ENCODE results near the gene NR2F2. TPM values are rescaled to one million over a fixed set of nuclear protein-coding genes. Genes with fewer than 3 reads are reported as not detected.

Gene NR2F2
- total RNA-seq, 1 donor = 14.5 TPM

DNA sequence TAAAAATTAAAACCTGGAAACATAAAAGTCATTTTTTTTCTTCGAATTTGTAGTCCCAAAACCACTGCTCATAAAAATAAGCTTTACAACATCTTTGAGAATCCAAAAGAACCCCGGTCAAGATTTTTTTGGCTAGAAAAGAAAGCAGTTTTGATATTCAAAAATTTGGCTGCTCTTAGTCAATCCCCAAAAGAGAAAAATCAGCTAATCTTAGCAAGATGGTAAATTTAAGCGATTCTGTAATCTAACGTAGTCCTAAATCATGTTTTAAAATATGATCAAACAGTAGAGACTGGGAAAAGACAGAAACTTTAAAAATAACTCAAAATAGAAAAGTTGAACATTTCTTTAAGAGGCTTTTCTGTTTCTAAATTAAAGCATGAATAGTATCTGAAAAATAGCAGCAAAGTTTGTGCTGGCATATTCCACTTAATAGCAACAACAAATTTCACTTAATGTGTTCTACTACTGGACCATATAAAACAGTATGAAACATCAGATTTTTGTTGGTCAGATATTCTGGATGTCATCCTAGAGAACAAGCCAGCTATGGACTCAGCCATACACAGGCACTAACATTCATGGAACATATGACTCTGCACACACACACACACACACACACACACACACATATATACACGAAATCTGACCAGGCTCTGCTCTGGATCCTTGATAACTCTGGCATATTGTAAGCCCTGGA is 19.1 kb upstream of the NR2F2 start:
- TF ChIP-seq, protein P1, sequence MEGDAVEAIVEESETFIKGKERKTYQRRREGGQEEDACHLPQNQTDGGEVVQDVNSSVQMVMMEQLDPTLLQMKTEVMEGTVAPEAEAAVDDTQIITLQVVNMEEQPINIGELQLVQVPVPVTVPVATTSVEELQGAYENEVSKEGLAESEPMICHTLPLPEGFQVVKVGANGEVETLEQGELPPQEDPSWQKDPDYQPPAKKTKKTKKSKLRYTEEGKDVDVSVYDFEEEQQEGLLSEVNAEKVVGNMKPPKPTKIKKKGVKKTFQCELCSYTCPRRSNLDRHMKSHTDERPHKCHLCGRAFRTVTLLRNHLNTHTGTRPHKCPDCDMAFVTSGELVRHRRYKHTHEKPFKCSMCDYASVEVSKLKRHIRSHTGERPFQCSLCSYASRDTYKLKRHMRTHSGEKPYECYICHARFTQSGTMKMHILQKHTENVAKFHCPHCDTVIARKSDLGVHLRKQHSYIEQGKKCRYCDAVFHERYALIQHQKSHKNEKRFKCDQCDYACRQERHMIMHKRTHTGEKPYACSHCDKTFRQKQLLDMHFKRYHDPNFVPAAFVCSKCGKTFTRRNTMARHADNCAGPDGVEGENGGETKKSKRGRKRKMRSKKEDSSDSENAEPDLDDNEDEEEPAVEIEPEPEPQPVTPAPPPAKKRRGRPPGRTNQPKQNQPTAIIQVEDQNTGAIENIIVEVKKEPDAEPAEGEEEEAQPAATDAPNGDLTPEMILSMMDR (IDR thresholded peaks at IDR 0.05; ENCODE audit: extremely low read depth, low read depth, low read length) = no peak
- no peaks in the 10 kb centered on the region for H4K20me1 ChIP-seq (ENCODE audit: insufficient read depth, low read length)
- no peak overlapping the region for H3K4me2 ChIP-seq (ENCODE audit: insufficient read depth, low read length)
- no peaks in the 10 kb centered on the region for H3K79me2 ChIP-seq (ENCODE audit: insufficient read depth, low read length)
- no peaks in the 10 kb centered on the region for H3K36me3 ChIP-seq (ENCODE audit: insufficient read depth, low read length)
- H3K27ac ChIP-seq (ENCODE audit: low read depth, low read length) = no peak overlapping the region
- no peaks in the 10 kb centered on the region for H3K27me3 ChIP-seq (ENCODE audit: insufficient read depth, low read length)
- no peaks in the 10 kb centered on the region for H3K9me3 ChIP-seq (ENCODE audit: low read depth, low read length)
- no peak for DNase-seq (ENCODE audit: insufficient read length, low spot score, missing footprints)
- peaks cover 14% of the 10 kb centered on the region for H3K4me1 ChIP-seq (ENCODE audit: insufficient read depth, low read length)
- no peak overlapping the region for H3K4me3 ChIP-seq (ENCODE audit: insufficient read depth, low read length)
- no peak overlapping the region for H2AFZ ChIP-seq (ENCODE audit: low read length)

DNA sequence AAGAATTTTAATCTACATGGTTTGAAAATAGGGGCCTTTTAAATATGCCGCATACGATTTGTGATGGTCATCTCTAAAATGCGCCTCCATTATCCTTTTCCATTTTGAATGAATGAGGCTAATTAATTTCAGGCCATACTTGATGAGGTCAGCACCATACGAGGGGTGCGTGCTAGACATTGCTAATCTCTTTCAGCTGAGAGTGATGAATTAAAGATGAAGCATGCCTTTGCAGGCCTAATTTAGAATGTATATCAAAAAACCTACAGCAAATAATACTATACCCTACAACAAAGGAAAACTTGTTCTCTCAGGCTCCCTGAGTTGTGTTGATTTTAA is 18.6 kb upstream of the NR2F2 start:
- Histone ChIP-seq H3K27me3 (ENCODE audit: insufficient read depth, low read length) (no peaks in the 10 kb centered on the region), H3K4me1 (ENCODE audit: insufficient read depth, low read length) (peaks cover 14% of the 10 kb centered on the region), H4K20me1 (ENCODE audit: insufficient read depth, low read length) (no peaks in the 10 kb centered on the region), H3K4me2 (ENCODE audit: insufficient read depth, low read length) (no peak overlapping the region), H3K79me2 (ENCODE audit: insufficient read depth, low read length) (no peaks in the 10 kb centered on the region), H3K27ac (ENCODE audit: low read depth, low read length) (no peak overlapping the region), H3K4me3 (ENCODE audit: insufficient read depth, low read length) (no peak overlapping the region), H2AFZ (ENCODE audit: low read length) (no peak overlapping the region), H3K9me3 (ENCODE audit: low read depth, low read length) (no peaks in the 10 kb centered on the region), H3K36me3 (ENCODE audit: insufficient read depth, low read length) (no peaks in the 10 kb centered on the region)
- no peak for DNase-seq (ENCODE audit: insufficient read length, low spot score, missing footprints)
- TF ChIP-seq, protein P1 (IDR thresholded peaks at IDR 0.05; ENCODE audit: extremely low read depth, low read depth, low read length) = no peak

DNA sequence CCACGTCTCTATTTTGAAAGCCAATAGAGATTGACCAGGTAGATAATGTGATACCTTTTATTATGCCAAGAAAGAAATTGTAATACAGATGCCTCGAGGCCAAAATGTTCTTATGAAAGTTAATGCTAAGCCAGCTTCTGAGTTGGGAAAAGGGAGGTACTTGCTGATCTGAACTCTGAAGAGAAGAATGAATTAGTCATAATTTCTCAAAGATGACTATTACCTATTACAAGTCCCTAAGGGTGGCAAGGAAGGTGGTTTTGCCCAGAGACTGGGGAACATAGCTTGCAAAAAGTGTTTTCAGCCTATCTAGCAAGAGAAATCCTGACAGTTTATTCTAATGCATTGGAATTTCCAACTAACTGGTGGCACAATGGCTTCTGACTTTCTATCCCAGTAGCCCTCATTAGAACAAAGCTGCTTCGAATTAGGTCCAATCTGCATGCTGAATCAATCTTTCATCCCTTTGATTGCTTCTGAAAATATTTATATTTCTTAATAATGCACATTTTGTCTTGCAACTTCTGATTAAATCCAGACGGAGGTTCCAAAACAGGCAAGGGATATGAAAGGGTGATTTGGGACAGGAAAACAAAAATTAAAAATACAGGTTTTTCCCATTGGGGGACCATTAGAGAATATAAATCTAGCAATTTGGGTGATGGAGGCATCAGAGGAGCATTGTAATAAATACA is 17.7 kb upstream of the NR2F2 start:
- Histone ChIP-seq H3K4me2 (ENCODE audit: insufficient read depth, low read length) (no peak overlapping the region), H3K4me1 (ENCODE audit: insufficient read depth, low read length) (peaks cover 14% of the 10 kb centered on the region), H3K4me3 (ENCODE audit: insufficient read depth, low read length) (no peak overlapping the region), H3K27me3 (ENCODE audit: insufficient read depth, low read length) (no peaks in the 10 kb centered on the region), H3K36me3 (ENCODE audit: insufficient read depth, low read length) (no peaks in the 10 kb centered on the region), H3K79me2 (ENCODE audit: insufficient read depth, low read length) (no peaks in the 10 kb centered on the region), H3K27ac (ENCODE audit: low read depth, low read length) (no peak overlapping the region), H4K20me1 (ENCODE audit: insufficient read depth, low read length) (no peaks in the 10 kb centered on the region), H2AFZ (ENCODE audit: low read length) (no peak overlapping the region), H3K9me3 (ENCODE audit: low read depth, low read length) (no peaks in the 10 kb centered on the region)
- TF ChIP-seq, protein P1 (IDR thresholded peaks at IDR 0.05; ENCODE audit: extremely low read depth, low read depth, low read length) = no peak
- no peak for DNase-seq (ENCODE audit: insufficient read length, low spot score, missing footprints)

DNA sequence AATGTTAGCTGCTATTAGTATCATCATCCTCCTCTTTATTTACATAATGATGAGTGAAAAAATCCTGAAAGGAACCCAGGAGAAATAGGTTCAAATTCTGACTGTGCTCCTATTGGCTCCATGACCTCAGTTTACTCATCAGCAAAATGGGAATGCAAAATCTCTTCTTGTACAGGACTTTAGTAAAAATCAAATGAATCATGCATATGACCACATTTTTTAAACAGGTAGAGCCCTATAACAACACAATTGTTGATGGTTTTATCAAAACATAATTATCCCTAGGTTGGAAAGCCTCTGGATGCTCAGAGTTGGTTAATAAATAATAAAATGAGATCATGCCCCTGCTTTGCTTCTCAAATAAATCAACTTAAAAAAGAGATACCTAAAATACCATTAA is 16.0 kb upstream of the NR2F2 start:
- TF ChIP-seq, protein P1 (IDR thresholded peaks at IDR 0.05; ENCODE audit: extremely low read depth, low read depth, low read length) = no peak
- Histone ChIP-seq H3K79me2 (ENCODE audit: insufficient read depth, low read length) (no peaks in the 10 kb centered on the region), H3K36me3 (ENCODE audit: insufficient read depth, low read length) (no peaks in the 10 kb centered on the region), H3K27me3 (ENCODE audit: insufficient read depth, low read length) (no peaks in the 10 kb centered on the region), H3K4me1 (ENCODE audit: insufficient read depth, low read length) (peaks cover 14% of the 10 kb centered on the region), H3K9me3 (ENCODE audit: low read depth, low read length) (no peaks in the 10 kb centered on the region), H3K4me2 (ENCODE audit: insufficient read depth, low read length) (no peak overlapping the region), H3K27ac (ENCODE audit: low read depth, low read length) (no peak overlapping the region), H4K20me1 (ENCODE audit: insufficient read depth, low read length) (no peaks in the 10 kb centered on the region), H3K4me3 (ENCODE audit: insufficient read depth, low read length) (no peak overlapping the region), H2AFZ (ENCODE audit: low read length) (no peak overlapping the region)
- no peak for DNase-seq (ENCODE audit: insufficient read length, low spot score, missing footprints)
